NCI-H1048 (cell line): Measurements from ENCODE around the gene ADGRD1.

Experiments
- DNase-seq: peaks from one replicate; lab custom pipeline; 2025; lab: John Stamatoyannopoulos, UW

The ADGRD1 gene

DNA sequence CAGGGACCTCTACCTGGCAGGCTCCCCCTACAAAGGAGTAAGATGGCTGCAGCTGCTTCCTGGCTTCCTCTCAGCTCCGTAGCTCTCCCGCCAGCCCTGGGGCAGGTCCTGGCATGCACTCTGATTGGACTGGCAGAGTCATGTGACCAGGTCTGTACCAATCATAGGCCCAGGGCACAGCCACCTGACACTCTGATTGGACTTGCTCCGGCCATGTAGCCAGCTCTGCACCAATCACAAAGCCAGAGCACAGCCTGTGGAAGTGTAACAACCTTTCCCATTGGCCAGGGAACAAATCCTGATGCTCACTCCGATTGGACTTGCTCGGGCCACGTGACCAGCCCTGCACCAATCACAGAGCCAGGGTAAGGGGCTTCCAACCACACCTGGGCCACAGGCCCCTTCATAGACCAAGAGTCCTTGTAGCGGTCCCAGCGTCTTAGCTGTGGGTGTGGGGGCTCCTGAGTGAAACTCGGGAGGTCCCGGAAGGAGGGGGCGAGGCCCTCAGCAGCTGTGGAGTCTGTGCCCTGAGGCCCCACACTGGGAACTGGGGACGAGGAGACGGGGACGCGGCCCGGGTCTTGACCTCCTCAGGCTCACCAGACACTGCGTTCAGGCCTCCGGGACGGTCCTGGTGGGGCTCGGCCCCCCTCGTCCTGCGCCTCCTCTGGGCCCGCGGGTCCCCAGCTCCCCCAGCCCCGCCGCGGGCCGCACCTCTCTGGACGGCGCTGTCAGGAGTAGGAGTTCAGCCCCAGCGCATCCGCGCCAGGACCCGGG lies 210.6 kb downstream of the ADGRD1 start:
- no peak for DNase-seq

DNA sequence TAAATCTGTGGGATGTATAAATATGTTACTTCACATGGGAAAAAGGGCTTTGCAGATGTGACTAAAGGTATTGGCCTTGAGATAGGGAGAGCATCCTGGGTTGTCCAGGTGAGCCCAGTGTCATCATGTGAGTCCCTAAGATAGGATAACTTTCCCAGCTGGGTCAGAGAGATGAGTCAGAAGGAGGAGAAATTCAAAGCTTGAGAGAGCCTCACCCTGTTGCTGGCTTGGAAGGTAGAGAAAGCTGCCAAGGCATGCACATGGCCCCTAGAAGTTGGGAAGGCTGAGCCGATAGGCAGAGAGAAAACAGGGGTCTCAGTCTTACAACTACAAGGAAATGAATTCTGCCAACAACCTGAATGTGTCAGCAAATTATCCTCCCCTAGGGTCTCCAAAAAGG lies 213.0 kb downstream of the ADGRD1 start:
- DNase-seq, result no peak

DNA sequence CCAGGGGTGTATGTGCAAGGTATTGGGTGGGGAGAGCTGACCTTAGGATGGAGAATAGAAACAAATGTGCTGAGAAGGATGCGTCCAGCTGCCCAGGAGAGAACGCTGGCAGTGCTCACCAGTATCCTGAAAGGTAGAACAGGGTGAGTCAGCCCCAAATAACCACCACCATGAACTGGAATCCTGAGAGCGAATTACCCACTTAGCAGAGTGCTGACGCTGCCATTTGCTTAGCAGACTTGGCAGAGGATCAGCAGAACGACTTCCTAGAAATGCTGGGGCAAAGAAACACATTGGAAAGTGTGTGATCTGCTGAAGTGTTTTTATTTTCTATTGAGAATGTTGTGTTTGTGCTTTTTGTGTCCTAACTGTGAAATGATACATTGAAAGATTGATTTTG lies 213.6 kb downstream of the ADGRD1 start:
- DNase-seq, result no peak

DNA sequence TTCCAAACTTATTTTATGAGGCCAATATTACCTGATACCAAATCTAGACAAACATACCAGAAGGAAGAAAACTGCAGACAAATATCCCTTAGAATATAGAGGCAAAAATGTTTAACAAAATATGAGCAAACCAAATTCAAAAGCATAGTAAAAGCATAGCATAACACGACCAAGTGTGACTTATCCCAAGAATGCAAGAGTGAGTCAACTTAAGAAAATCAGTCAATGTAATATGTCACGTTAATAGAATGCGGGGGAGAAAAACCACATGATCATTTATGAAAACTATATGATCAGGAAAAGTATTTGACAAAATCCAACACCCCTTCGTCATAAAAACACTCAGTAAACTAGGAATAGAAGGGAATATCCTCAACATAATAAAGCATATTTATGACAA lies 217.3 kb downstream of the ADGRD1 start:
- DNase-seq, result no peak

DNA sequence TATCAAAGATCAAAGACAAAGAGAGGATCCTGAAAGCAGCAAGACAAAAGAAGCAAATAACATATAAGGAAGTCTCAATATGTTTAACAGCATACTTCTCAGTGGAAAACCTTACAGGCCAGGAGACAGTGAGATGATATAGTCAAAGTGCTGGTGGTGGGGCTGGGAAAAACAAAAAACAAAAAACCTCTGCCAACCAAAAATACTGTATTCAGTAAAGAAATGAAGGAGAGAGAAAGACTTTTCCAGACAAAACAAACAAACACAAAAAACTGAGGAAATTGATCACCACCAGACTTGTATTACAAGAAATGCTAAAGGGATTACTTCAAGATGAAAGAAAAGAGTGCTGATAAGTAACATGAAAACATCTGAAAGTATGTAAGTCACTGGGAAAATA lies 221.2 kb downstream of the ADGRD1 start:
- DNase-seq, result no peak

DNA sequence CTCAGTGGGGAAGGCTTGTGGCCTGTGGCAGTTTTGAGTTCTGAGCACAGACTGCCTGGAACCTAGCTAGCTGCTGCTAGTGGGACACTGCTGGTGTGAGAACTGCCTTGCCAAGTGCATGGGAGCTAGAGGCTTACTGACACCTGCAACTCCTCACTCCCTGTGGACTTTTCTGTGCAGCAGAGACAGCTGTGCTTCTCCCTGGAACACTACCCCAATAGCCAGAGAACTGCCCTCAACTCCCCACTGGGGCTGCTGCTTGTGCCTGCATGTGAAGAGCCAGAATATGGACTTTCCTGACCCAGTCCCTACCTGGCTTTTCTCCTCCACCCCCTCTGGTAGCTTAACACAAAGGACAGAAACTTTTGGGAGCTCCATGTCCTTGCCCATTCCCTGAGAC lies 222.6 kb downstream of the ADGRD1 start:
- DNase-seq, result no peak

DNA sequence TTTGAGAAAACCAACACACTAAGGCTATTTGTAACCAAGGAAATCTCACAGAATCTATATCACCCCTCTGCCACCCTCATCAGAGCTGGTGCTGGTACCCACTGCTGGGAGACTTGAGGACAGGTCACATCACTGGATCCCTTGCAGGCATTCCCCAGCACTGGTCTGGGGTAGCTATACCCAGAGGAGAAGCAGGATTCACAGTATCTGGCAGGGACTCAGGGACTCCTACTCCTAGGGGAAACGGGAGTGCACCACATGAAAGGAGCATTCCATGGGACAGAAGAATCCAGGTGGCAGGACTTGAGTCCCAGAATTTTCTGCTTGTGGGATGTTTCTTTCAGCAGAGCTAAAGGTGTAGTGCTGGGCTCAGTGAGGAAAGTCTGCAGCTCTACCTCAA lies 223.2 kb downstream of the ADGRD1 start:
- no peak for DNase-seq

DNA sequence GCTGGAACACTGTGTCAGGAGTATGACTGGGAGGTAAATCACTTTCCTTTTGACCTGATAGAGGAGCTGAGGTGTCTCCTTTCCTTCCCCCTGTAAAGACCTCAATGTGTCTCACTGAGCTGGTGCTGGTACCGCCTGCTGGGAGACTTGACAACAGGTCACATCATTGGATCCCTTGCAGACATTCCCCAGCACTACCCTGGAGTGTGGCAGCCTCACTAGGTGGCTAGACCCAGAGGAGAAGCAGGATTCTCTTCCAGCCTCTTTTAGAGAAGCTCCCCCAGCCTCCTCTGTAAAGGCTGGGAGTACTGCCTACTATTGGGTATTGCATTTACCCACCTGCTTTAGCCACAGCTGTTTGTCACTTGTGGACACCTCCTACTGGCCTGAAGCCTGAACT lies 223.9 kb downstream of the ADGRD1 start:
- DNase-seq, result no peak

DNA sequence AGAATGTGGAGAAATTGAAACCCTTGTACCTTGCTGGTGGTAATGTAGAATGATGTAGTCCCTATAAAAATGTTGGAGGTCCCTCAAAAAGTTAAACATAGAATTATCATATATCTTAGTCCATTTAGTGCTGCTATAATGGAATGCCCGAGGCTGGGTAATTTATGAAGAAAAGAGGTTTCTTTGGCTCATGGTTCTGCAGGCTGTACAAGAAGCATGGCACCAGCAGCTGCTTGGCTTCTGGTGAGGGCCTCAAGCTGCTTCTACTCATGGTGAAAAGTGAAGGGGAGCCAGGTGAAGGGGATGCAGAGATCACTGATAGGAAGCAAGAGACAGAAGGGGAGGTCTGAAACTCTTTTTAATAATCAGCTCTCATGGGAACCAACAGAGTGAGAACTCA lies 233.9 kb downstream of the ADGRD1 start:
- DNase-seq, result no peak

DNA sequence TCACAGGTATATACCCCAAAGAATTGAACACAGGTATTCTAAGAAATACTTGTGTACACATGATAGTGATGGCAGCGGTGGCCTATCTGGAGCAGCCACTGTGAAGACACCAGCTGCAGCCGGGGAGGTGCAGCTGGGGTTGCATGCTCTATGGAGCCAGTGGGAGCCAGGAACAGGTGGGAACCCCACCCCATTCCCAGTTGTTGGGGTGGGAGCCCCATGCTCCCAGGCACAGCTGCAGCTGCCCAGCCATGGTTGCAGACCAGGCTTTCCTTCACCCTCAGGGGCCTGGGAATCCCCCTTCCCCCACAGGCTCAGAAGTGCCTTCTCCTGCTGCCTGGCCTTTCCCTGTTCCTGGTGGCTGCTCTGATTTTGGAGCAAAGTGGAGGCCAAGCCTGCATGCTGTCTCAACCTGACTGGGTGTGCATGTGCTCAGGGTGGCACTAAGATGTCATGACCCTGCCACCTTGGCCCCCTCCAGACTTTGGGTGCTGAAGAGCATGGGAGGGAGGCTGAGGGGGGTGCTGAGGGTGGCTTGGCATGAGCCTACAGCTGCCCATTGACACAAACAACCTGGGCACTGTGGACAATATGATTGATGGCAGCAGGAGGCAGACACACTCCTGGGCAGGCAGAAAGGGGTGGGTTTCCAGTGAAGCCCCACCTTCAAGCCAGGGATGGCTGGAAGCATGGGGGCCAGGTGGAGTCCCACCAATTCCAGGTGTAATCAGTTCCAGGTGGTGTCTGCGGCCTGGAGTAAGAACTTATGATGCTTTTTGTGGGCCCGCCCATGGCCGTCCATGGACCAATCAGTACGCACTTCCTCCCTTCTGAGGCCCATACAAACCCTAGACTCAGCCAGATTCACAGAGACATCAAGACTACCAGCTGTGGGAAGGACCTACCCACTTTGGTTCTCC lies 234.7 kb downstream of the ADGRD1 start:
- no peak for DNase-seq

DNA sequence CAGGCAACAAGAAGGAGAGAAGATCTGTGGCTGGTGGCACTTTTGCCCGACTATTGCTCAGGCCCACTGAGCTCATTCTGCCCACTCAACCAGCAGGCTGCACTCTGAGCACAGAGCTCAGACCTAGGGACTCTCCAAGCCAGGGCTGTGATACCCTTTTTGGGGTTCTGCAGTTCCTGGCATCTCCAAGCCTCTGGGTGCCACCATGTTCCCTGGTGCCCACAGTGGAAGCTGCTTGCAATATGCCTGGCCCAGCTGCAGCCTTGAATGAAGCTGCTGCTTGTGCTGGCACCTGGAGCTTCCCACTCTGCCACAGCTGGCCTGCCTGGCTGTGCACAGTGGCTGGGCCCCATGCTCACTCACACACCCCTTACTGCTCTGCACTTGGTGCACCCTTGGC lies 236.1 kb downstream of the ADGRD1 start:
- no peak for DNase-seq

DNA sequence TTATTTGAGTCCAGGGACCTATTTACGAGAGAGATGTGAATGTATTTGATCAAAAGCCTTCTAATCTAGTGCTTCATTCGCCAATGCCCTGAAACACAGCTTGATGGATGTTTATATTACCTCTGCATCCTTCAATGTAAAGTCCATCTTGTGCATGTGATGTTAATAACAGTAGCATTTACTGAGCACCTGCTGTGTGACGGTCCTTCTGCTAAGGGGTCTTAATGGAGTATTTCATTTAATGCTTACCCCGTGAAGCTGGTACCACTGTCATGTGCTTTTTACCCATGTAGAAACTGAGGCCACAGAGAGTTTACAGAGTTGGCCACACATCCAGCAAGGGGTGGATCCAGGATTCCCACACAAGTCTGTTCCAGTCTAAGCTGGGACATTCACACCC lies 237.3 kb downstream of the ADGRD1 start:
- DNase-seq, result no peak
